ENCODE results near the gene MRPL23. TPM values are rescaled to one million over a fixed set of nuclear protein-coding genes. Genes with fewer than 3 reads are reported as not detected.

Gene MRPL23
- total and polyA plus RNA-seq, 4 donors = 33.0 to 83.9 (median 67.6) TPM

DNA sequence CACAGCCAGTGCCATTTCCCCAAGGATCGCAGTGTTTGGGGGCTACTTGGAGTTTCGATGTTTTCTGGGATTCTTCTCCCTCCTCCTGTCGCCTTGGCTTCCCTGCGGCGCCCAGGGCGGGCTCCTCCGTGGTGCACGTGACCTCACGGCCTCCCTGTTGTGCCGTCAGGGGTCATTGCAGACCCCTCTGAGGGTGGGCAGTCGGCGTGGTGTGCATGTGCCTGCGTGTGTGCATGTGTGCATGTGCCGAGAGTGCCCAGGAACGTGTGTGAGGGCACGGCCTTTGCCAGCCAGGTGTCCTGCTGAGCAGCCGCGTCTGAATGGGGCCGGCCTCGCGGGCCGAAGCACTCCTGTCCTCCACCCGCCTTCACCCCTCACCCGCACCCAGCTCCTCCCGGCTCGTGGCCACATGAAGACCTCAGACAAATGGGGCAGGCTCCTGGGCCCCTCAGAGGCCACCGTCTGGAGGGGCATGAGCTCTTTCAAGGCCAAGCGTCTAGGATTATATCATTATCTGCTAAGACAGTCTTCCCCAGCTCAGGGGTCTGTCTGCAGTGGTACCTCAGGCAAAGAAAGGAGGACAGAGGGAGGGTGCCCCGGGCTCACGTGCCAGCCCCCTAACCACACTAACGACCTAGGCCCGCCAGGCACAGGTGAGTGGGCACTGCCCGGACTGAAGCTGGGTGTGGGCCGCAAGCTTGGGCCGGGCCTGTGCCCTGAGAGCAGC lies 9.4 kb upstream of the MRPL23 start:
- H3K27me3 ChIP-seq (ENCODE audit: control insufficient read depth in 4 of 4, insufficient read depth in 4 of 4, low read length in 3 of 4) = no peaks in the 10 kb centered on the region
- TF ChIP-seq TAF1 (conservative IDR thresholded peaks at IDR 0.05) (no peak), YY1 (IDR thresholded peaks at IDR 0.05) (no peak), RXRA (IDR thresholded peaks at IDR 0.05) (no peak), SP1 (IDR thresholded peaks at IDR 0.05) (no peak), HNF4G (IDR thresholded peaks at IDR 0.05) (no peak), REST (IDR thresholded peaks at IDR 0.05) (no peak), FOXA1 (IDR thresholded peaks at IDR 0.05) (no peak), MAX (IDR thresholded peaks at IDR 0.05) (no peak), HNF4A (conservative IDR thresholded peaks at IDR 0.05) (no peak), FOXA2 (IDR thresholded peaks at IDR 0.05) (no peak), JUND (IDR thresholded peaks at IDR 0.05) (no peak), RAD21 (IDR thresholded peaks at IDR 0.05) (no peak), ATF3 (IDR thresholded peaks at IDR 0.05) (no peak), EGR1 (IDR thresholded peaks at IDR 0.05; ENCODE audit: low read depth in 2 of 2) (no peak), GABPA (IDR thresholded peaks at IDR 0.05 in 1 of 2, conservative IDR thresholded peaks at IDR 0.05 in 1 of 2) (no peak), NR2F2 (IDR thresholded peaks at IDR 0.05) (no peak)
- TF ChIP-seq, protein P1, sequence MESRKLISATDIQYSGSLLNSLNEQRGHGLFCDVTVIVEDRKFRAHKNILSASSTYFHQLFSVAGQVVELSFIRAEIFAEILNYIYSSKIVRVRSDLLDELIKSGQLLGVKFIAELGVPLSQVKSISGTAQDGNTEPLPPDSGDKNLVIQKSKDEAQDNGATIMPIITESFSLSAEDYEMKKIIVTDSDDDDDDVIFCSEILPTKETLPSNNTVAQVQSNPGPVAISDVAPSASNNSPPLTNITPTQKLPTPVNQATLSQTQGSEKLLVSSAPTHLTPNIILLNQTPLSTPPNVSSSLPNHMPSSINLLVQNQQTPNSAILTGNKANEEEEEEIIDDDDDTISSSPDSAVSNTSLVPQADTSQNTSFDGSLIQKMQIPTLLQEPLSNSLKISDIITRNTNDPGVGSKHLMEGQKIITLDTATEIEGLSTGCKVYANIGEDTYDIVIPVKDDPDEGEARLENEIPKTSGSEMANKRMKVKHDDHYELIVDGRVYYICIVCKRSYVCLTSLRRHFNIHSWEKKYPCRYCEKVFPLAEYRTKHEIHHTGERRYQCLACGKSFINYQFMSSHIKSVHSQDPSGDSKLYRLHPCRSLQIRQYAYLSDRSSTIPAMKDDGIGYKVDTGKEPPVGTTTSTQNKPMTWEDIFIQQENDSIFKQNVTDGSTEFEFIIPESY (IDR thresholded peaks at IDR 0.05) = no peak
- TF ChIP-seq, protein P2, sequence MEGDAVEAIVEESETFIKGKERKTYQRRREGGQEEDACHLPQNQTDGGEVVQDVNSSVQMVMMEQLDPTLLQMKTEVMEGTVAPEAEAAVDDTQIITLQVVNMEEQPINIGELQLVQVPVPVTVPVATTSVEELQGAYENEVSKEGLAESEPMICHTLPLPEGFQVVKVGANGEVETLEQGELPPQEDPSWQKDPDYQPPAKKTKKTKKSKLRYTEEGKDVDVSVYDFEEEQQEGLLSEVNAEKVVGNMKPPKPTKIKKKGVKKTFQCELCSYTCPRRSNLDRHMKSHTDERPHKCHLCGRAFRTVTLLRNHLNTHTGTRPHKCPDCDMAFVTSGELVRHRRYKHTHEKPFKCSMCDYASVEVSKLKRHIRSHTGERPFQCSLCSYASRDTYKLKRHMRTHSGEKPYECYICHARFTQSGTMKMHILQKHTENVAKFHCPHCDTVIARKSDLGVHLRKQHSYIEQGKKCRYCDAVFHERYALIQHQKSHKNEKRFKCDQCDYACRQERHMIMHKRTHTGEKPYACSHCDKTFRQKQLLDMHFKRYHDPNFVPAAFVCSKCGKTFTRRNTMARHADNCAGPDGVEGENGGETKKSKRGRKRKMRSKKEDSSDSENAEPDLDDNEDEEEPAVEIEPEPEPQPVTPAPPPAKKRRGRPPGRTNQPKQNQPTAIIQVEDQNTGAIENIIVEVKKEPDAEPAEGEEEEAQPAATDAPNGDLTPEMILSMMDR (IDR thresholded peaks at IDR 0.05; ENCODE audit: low read depth, low read length, missing input control) = no peak
- no peak overlapping the region for H3K9ac ChIP-seq (ENCODE audit: low read depth in 1 of 2, low read length in 2 of 2)
- no peaks in the 10 kb centered on the region for H3K4me1 ChIP-seq (ENCODE audit: control insufficient read depth in 4 of 4, insufficient read depth in 4 of 4, low read length in 3 of 4)
- 88% methylated on average over 35 of the region's 35 CpGs for WGBS
- no peaks in the 10 kb centered on the region for H3K9me3 ChIP-seq (ENCODE audit: control insufficient read depth in 4 of 4, low read length in 3 of 4)
- H3K4me3 ChIP-seq (ENCODE audit: low read depth in 1 of 3, low read length in 3 of 3) = no peak overlapping the region
- no peaks in the 10 kb centered on the region for H3K36me3 ChIP-seq (ENCODE audit: control insufficient read depth in 4 of 4, insufficient read depth in 3 of 4, low read depth in 1 of 4, low read length in 3 of 4)
- no peak for DNase-seq (ENCODE audit: low spot score)
- H3K27ac ChIP-seq (ENCODE audit: low read depth in 1 of 2, low read length in 2 of 2) = no peak overlapping the region

Measured in liver (tissue), 9 donors.